Measurements from ENCODE around the gene MYOCOS.

GRCh38 chr1:171610385-171610784 lies 11.7 kb upstream of the MYOCOS start:
- TF ChIP-seq CTCF (IDR thresholded peaks at IDR 0.05) = no peak
- no peak for TF ChIP-seq POLR2A (IDR thresholded peaks at IDR 0.05)
- TF ChIP-seq POLR2AphosphoS5 (IDR thresholded peaks at IDR 0.05) = no peak
